Stimulated activated CD8-positive, alpha-beta memory T cell treated with anti-CD3 and anti-CD28 coated beads, Interleukin-12 subunit alpha, Interleukin-12 subunit beta, amount 100 ng/mL, for 24 hours (primary cell): ENCODE measurements around the gene SNAP47.

Experiments
- DNase-seq: peaks from one replicate; pipeline ENCODE4 v3.0.0-alpha.2; 2020; ENCODE audit errors: extremely low read depth

Gene SNAP47

DNA sequence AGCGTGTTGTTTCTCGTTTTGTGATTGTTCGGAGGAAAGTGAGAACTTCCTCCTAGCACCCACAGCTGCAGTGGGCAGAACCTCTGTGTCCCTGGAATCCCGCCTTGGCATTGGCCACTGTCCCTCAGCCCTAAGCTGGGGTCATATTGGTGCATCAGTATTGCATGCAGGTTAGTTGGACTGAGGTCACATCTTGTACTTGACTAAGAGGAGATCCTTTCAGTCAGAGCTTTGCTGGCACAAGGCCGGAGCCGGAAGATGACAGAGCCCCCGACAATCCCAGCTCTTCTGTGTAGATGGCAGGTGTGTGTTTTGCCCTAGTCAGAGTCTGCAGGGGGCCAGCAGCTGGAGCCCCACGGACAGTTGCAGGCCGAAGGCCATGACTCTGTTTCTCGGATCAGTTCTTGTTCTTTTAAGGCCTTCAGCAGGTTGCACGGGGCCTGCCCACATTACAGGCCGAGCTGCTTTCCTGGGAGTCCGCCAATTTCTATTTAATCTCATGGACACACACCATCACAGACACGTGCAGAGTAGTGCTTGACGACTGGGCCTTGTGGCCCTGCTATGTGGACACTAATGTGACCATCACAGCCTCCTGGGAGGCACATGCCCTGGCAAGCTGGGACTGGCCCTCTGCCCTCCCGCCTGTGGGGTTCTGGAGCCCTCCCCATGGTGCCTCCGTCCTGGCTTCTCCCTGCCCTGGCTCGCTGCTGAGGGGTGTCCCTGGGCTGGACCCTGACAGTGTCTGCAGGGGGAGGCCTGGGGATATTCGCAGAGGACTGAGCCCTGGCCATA is 14.9 kb downstream of the SNAP47 start:
- DNase-seq, result no peak

DNA sequence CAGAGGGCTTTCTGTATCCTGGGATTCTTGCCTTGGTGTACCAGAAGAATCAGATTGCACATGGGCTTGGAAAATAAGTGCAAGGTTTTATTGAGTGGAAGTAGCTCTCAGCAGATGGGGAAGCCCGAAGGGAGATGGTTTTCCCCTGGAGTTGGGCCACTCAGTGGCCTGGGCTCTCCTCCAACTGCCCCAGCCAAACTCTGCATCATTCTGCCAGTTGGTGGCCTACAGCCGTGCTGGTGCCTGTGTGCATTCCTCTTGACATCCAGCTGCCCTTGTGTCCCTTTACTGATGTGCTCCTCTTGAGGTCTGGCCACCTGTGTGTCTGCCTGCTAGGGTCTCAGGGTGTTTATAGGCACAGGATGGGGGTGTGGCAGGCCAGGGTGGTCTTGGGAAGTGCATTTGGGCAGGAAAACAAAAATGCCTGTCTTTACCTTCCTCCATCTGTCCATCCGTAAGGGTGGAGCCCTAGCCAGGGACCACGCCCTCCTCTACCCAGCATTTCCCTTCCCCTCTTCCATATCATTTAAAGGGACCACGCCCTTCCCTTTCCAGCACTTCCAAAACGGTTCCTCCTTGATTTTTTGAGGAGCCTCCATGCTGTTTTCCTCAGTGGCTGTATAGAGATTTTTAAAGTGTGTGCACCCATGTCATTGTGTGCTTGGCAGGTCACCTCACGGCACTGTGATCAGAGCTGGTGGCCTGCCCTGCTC is 18.9 kb downstream of the SNAP47 start:
- no peak for DNase-seq

- no peak for DNase-seq
These were observed 19.7 kb downstream of the SNAP47 start for GRCh38 chr1:227754958-227755357.

DNA sequence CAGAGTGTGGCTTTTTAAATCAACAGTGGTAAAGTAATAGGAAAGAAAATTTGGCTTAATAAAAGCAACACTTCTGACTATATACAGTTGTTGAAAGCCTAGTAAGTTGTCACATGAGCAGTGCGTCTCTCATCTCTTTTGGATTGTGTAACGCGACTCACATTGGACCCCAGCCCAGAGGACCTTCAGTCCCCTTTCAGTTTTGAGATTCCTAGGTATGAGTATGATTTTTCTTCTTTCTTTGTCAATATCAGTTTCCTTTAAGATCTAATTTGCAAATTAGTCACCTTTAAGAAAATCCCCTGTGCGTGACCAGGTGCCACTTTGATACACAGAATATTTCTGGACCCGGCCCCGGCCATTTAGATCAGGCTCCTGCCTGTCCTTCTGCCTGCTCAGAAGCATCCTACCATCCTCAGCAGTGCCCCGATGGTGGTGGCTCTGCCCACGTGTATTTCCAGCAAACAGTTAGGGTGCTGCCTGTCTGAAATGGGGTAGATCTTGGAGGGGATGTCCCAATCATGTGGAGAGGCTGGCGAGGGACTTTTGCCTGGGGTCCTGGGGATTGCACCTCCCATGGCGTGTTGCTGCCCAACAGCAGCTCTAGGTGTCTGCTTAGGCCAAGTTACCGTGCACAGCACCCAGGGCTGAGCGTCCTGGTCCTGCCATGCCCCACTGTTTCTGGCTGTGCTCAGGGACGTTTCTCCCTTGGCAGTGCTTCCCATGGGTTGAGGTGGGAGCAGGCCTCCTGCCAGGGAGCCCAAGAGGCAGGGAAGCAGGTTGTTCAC is 21.1 kb downstream of the SNAP47 start:
- no peak for DNase-seq

DNA sequence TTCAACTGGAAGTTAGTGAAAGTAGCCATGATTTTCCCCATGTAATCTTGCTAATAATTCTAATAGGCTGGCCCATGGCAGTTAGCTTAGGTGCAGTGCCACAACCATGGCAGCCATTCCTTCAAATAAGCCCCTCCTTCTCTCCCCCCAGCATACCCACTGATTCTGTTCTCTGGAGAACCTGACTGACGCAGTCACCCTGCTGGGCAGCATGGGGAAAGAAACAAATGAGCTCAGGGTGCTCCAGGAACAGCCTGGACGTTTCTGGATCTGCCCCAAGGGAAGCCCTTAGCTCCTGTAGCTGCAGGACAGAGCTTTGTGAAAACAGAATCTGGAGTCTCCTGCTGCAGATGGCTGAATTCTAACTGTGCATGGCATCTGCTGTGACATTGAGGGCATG is 22.5 kb downstream of the SNAP47 start:
- no peak for DNase-seq

DNA sequence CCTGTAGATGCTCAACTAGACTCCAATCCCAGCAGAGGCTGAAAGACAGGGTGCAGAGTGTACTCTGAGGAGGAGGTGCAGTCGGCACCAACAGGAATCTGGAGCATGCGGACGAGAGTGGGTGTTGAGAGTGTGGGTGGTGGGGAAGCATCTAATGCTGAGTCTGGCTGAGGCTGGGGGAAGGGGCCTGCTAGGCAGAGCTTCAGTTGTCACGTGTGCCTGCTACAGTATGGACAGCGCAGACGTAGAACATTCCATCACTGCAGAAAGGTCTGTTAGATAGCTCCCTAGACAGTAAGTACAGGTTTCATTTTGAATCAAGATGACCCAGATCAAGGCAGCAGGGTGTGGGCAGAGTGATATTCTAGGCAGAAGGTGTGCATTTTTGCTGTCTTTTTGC is 23.1 kb downstream of the SNAP47 start:
- DNase-seq, result no peak

- DNase-seq, result no peak
These were observed 24.4 kb downstream of the SNAP47 start for GRCh38 chr1:227759341-227760300.

DNA sequence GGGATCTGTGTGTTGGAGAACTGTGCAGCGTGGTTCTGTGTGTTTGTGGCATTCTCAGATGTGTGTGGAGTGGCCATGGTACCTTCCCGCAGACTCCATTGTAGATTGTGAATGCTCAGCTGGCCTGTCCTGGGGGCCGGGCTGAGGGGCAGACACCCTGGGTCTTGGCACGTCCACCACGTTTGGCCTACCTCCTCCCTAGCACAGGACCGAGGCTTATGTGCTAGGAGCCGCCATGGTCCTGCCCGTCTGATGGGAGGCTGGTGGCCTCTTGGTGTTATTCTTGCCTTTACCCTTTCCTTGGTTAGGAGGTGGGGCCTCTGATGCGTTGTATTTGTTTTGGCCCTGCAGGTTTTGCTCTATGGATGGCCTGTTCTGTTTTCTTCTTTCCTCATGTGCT is 25.1 kb downstream of the SNAP47 start:
- no peak for DNase-seq

GRCh38 chr1:227761621-227762230 is 26.5 kb downstream of the SNAP47 start:
- no peak for DNase-seq

- peak; percentile 67 for DNase-seq
These were observed 27.1 kb downstream of the SNAP47 start for GRCh38 chr1:227762231-227762911.

DNA sequence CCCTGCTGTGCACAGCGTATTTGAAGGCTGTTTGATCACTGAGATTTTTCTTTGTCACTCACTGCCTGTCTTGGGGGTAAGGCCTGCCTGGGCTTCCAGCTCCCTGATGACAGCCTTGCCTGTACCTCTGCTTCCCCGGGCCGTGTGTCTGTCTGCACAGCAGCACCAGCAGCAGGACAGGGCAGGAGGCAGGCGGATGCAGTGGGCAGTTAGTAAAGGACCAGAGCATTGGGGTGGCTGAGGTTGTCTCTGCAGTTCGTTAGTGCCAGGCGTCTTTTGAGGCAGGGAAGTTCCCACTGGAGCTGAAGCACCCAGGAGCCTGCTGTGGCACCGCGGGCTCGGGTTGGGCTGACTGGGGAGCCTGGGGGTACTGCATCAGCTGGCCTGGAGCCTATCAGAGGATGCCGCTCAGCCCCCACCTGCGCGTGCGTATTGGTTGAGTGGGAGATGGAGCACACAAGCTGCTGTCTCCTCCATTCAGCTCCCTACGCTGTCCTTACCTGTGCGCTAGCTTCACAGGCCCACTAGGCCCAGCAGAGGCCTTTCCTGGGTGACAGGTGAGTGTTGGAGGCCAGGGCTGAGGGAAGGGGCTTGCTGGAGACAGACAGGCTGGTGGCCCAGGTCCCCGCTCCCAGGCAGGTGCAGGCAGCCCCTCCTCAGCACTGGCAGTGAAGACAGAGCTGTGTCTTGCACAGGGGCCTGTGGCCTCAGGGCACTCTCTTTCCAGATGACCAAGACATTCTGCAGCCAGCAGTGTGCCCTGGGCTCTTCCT is 28.2 kb downstream of the SNAP47 start:
- no peak for DNase-seq

- no peak for DNase-seq
These were observed 28.8 kb downstream of the SNAP47 start for GRCh38 chr1:227764019-227764391.

DNA sequence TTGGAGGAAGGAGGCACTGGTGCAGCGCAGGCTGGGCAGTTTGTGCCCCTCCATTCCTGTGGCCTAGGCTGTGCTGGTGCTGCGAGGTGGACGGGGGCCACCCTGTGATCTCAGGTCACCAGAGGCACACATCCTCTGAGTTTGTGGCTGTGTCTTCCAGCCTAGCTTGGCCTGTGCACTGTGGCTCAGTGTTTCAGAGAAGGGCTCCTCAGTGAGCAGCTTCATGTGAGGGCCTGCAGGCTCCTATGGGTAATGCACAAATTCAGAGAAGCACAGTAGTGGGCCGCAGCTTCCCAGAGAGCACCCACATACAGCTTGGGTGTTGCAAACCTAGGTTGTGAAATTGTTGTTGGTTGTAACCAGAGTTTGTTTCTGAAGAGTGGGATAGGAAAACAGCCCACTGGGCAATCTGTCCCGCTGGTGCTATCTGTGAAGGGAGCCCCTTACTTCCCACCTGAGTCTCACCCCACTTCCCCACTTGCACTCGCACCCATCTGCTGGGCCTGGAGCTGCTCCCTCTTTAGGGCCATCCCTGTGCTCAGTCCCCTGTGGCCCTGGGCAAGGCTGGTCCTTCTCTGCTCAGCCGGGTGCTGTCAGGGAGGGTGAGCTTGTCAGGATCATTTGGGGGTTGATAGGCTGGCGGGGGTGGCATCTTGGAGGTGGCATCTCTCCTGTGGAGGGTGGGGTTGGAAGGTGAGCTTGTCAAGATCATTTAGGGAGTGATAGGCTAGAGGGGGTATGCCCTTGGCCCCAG is 30.2 kb downstream of the SNAP47 start:
- no peak for DNase-seq

- DNase-seq, result peak; percentile 52
These were observed 30.9 kb downstream of the SNAP47 start for GRCh38 chr1:227766015-227766634.

- DNase-seq, result no peak
These were observed 31.5 kb downstream of the SNAP47 start for GRCh38 chr1:227766653-227767277.

GRCh38 chr1:227767401-227768124 is 32.3 kb downstream of the SNAP47 start:
- DNase-seq, result no peak

GRCh38 chr1:227768125-227768439 is 32.8 kb downstream of the SNAP47 start:
- DNase-seq, result no peak
